ENCODE measurements around the gene PRR33.

The PRR33 gene

GRCh38 chr11:1845561-1846452 is 45.9 kb downstream of the PRR33 start:
- DNase-seq = no peak

- no peak for DNase-seq
These were observed 46.6 kb downstream of the PRR33 start for GRCh38 chr11:1845095-1845429.

DNA sequence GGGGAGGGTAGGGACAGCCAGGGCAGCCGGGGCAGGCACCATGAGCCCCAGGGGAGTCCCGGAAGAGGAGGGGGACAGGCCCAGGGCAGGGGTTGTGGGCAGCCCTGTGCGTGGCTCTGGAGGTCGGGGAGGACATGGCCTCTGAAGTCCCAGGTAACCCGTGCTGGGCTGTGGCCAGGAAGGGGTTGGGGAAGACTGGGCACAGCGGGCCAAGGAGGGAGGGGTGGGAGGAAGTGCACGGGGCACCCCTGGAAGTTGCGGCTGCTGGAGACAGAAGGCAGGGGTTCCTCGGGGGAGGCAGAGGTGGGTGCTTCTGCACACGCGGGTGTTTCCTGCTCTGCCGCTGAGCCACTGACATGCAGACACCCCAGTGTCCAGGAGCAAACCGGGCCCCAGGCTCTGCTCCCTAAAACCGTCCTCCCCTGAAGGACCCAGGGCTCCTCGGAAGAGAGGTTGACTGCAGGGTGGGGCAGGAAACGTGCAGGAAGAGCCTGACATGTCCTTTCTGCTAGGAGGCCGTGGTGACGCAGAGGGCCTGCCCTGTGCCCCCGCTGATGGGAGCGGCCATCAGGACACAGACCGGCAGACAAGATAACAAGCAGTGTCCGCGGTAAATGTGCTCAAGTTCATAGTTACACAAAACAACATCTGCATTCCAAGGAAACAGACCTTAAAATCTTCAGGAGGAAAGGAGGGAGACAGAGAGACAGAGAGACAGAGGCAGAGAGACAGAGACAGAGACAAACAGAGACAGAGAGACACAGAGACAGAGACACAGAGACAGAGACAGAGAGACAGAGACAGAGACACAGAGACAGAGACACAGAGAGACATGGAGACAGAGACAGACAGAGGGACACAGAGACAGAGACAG is 47.2 kb downstream of the PRR33 start:
- peak; percentile 41 for DNase-seq

- no peak for DNase-seq
These were observed 47.9 kb downstream of the PRR33 start for GRCh38 chr11:1843796-1844195.

- no peak for DNase-seq
These were observed 48.6 kb downstream of the PRR33 start for GRCh38 chr11:1843098-1843473.

GRCh38 chr11:1842149-1843097 is 49.3 kb downstream of the PRR33 start:
- DNase-seq = no peak

DNA sequence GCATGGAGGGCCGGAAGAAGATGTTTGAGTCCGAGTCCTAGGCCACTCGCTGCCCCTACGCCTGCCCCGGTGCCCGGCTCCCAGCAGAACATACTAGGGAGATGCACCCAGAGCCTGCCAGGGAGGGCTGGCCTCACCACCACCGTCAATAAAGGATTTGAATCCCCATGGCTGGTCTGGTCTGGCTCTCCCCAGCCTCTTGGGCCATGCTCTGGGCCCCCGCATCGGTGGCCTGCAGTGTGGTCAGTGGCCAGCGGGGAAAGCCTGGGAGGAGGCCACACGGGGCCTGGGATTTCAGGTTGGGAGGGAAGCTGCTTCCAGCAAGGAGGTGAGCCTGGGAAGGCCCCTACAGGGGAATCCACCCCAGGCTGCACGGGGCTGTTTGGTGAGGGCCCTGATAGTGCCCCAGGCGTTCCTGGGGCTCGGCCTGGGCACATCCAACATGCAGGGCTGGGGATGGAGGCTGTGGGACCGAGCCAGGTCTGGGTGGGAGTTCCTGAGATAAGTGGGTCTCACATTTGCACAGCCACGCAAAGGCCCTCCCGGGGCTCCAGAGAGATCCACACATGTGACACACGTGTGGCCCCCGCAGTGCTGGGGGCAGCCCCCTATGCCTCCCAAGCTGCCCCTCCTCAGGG is 50.1 kb downstream of the PRR33 start:
- no peak for DNase-seq

GRCh38 chr11:1840780-1841480 is 50.8 kb downstream of the PRR33 start:
- no peak for DNase-seq

DNA sequence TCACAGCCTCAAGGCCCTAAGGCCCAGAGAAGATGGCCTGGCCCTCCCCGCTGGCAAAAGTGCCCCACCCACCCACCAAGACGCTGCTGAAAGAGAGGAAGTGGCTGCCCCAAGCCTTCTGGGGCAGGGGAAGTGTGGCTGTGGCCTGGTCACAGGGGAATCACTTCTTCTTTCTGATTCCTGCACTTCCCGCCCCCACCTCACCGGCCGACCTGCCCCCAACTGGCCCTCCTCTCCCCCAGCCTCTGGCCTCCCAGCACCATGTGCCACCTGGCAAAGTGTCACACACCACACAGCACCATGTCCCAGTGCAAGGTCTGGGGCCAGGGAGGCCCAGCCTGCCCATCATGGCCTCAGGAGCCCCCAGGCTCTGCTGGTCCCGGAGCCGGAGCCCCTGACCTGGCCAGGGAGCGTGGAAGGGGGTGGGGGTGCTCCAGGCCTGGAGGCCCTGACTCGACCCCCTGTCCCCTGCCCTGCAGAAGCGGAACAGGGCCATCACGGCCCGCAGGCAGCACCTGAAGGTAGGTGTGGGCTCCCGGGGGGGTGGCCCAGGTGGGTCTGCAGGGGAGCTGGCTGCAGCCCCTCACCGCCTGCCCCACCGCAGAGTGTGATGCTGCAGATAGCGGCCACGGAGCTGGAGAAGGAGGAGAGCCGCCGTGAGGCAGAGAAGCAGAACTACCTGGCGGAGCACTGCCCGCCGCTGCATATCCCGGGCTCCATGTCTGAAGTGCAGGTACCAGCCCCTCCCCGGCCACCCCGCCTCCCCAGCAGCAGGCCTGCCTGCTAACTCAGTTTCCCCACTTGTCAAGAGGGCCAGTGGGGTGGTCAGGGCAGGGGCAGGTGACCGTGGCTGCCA is 51.5 kb downstream of the PRR33 start:
- DNase-seq = no peak

- DNase-seq = no peak
These were observed 52.3 kb downstream of the PRR33 start for GRCh38 chr11:1839204-1839923.

GRCh38 chr11:1838426-1839144 is 53.1 kb downstream of the PRR33 start, which contains the start of gene TNNI2:
Gene TNNI2 (plus strand): TSS chr11:1838981. CDS start chr11:1839697, 716 bp downstream.
- DNase-seq = no peak
